Measurements from ENCODE around the gene IFNK. TPM values are rescaled to one million over a fixed set of nuclear protein-coding genes. Genes with fewer than 3 reads are reported as not detected.

Gene IFNK
- polyA plus RNA-seq, 12 donors, result not detected

GRCh38 chr9:27511771-27512170, 12.3 kb upstream of the IFNK start:
- no peak for DNase-seq

DNA sequence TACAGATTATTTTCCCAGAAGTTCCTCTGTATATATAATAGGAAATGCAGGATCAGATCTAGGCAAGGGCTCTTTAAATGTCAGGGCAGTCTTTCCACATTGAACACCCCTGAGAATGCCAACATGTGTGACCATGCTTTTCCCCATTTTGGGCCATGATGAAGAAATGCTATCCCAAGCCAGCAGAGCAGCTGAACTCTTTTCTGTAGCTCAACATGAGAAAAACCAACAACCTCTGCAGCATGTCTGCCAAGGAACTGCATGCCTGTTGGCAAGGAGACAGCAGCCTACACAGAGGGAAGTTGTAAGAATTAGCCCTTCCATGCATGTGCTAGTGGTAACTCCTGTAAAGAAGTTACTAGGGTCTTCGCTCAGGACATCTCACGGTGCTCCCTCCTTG, 9.5 kb upstream of the IFNK start:
- DNase-seq, result peak; percentile 38

GRCh38 chr9:27518006-27518405, 6.1 kb upstream of the IFNK start:
- DNase-seq, result no peak

GRCh38 chr9:27518809-27519208, 5.3 kb upstream of the IFNK start:
- no peak for DNase-seq

GRCh38 chr9:27519466-27520465, 4.3 kb upstream of the IFNK start:
- DNase-seq, result no peak

DNA sequence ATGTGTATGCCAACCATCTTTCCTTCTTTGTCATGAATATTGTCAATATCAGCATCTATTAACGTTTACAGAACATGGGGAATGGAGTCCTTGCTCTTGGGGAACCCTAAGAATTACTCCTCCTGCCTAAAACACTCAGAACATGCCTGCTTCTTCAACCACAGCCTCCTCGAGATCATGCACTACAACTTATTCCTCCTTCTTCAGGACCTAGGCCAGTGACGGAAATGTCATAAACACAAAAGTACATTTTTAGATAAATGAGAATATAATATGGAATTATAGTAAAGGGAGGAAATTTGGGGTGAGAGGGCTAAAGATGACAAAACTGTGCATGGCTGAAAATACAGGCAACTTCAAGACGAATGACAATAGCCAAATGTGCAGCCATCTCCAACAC, 3.1 kb upstream of the IFNK start:
- no peak for DNase-seq

- no peak for DNase-seq
Measured at GRCh38 chr9:27523141-27523540, 949 bp upstream of the IFNK start.

GRCh38 chr9:27527702-27528075, 3.6 kb downstream of the IFNK start:
- DNase-seq, result no peak

DNA sequence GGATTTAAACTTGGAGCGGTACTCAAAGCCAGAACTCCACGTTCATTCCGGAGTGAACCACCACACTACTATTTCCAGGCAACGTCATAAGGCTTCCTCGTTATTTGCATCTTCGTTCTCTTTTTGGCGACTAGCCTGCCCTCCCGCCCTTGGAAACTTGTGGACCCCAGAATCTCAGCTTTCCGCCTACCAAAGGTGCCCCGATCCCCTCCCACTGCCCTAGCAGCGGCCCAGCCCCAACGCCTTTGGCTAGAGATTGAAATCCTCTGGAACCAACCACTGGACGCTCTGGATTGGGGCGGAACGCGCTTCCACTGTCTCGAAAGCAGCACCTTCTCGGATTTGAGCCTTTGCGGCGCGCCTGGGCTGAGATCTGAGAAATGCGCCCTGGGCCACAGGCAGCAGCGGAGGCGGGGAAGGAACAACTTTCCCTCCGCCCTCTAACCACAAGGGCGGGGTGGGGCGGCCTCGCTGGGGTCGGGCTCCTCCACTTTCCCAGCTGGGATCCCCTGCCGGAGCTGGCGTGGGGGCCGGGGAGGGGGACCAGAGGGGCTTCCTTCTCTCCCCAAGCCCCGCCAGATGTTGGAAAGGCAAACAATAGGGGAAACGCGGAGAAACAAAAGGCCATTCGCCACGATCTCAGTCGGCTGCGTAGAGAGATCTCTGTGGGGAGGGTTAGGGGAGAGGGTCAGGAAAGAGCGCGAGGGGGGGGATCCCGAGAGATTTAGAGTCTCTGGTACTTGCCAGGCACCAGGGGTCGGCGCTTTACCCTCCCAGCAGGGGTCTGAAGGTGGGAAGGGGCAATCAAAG, 4.2 kb downstream of the IFNK start:
- DNase-seq, result peak; percentile 65

- DNase-seq, result peak; percentile 59
Measured at GRCh38 chr9:27528886-27529315, 4.8 kb downstream of the IFNK start.

DNA sequence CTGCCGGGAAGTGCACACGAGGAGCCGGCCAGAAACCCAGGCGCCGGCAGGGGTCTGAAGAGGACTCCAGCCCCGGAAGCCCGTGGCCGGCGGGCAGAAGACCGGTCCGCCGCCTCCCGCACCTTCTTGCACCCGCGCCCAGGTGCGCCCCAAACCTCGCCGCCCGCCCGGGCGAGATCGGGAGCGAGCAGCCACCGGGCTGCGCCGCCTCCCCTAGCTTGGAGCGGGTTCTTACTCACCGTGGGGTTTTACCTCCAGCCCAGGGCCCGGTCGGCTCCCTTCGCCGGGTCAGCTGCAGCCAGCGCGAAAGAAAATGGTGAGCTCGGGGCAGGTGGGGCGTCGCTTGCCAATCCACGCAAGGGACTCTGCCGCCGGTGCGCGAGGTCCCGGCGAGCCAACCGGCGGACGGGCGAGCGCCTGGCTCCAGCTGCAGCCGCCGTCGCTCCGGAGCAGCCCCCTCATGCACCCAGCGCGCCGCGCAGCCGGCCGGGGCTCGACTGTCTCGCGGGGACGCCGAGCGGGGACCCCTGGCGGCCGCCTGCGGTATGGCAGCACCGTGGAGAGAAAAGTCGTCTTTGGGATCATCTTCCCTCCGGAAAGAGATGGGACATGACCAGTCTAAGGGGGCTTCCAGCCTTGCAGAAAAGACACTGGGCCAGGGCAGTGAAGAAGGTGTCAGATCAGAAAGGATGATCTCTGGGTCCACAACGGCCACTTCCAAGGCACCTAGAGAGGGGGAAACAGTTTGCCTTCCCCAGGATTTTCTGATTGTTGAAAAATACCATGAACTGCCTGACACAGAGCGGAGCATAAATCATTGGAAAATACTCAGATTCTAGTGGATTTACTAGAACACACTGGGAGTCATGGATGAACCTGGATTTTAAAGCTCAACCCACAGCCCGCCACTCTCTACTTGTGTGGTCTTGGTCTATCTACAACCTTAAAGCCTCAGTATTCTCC, 5.5 kb downstream of the IFNK start, which contains the start of gene MOB3B:
TSS of gene MOB3B (minus strand) at position 499 of the 963 bp plus-strand sequence. CDS start 74,264 bp downstream, outside the sequence.
- DNase-seq, result peak; percentile 81

GRCh38 chr9:27530915-27531755, 7.0 kb downstream of the IFNK start:
- no peak for DNase-seq

DNA sequence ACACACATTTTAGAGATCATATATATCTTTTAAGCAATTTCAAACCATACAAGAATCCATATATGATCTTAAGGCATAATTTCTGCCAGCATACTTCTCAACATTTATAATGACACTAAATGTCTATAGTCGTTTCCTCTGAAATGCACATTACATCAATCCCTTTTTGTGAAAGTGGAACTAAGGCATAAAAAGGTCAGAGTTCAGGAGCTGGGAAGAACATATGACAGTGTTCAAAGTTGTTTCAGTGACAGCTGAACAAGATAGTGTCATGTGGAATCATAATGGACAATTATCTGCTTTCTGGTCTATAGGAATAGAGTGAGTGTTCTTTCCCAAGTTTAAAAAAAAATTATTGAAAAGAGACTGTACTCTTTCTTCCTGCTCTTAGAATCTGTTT, 8.0 kb downstream of the IFNK start:
- no peak for DNase-seq

GRCh38 chr9:27533311-27533710, 9.2 kb downstream of the IFNK start:
- no peak for DNase-seq

- DNase-seq, result no peak
Measured at GRCh38 chr9:27534131-27534530, 10.0 kb downstream of the IFNK start.

DNA sequence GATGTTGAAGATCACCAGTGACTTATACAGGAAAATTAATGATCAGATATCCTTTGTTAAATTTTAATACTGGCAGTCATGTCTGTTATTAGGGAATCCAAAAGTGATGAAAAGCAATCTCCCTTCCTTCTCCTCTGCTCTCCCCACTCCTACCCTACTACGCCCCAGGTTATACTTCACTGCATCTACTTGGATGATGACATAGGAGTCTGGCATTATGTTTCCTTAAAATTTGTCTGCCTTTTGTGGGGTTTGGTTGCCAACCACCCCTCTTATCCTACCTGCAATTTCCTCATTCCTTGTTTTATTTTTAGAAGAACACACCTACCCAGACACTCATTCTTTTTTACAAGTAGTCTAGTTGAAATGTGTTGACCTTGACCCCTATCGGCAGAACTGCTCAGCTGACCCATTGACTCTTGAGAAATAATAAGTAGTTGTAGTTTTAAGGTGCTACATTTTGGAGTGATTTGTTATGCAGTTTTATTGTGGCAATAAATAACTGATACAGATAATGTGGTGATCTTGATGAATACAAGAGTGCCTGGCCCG, 10.6 kb downstream of the IFNK start:
- DNase-seq, result no peak

- no peak for DNase-seq
Measured at GRCh38 chr9:27535701-27536118, 11.6 kb downstream of the IFNK start.

DNA sequence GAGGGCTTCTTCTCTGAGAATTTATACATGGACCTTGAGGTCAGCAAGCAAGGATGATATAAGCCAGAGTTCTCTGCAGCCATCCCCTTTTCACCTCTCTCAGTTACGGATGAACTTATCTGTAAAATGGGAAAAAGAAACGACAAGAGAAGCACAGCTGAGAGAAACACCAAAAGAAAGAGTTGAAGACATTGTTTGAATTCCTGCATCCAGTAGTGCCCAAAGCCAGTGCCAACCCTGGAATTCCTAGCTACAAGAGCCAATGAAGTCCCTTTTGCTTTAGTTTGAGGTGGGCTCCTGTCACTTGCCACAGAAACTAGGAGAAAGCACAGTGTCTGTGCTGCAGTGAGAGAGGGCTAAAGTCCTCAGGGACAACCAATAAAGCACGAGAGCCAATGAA, 12.1 kb downstream of the IFNK start:
- no peak for DNase-seq

- DNase-seq, result no peak
Measured at GRCh38 chr9:27537027-27537435, 12.9 kb downstream of the IFNK start.

- no peak for DNase-seq
Measured at GRCh38 chr9:27537756-27538155, 13.7 kb downstream of the IFNK start.

All from muscle of arm (tissue), 12 donors.